ENCODE results near the gene KCNMB4.

Gene KCNMB4

DNA sequence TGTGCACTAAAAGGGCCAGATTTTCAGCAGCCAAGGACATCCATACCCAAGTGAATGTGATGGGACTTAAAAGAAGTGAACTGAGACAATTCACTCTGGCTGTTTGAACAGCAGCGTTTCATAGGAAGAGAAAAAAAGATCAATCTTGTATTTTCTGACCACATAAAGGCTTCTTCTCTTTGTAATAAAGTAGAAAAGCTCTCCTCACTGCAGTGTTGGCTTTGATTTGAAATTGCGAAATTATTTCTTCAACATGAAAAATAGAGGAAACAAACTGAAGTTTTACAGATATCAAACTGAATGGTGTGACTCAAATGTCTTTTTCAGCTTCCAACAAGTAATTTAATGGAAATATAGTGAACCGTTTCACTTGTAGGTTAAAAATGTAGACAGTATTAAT lies 11.3 kb upstream of the KCNMB4 start:
- Histone ChIP-seq H2BK5ac (ENCODE audit: low read depth, low read length, poor library complexity) (no peak overlapping the region), H3K14ac (ENCODE audit: low read length) (no peak overlapping the region), H4K12ac (ENCODE audit: low read depth, low read length) (no peak overlapping the region), H3K4me1 (ENCODE audit: control insufficient read depth in 1 of 2, insufficient read depth in 2 of 2, low read length in 2 of 2) (no peaks in the 10 kb centered on the region), H3K27ac (ENCODE audit: low read depth, low read length) (no peak overlapping the region), H3K9ac (ENCODE audit: low read length) (no peak overlapping the region), H3K36me3 (ENCODE audit: control insufficient read depth in 1 of 2, insufficient read depth in 2 of 2, low read length in 2 of 2) (peaks cover 3 to 4% of the 10 kb centered on the region in 2 experiments), H2AFZ (ENCODE audit: insufficient read depth, low read length, poor library complexity) (no peak overlapping the region), H3K4me2 (ENCODE audit: low read length) (no peak overlapping the region), H3K18ac (ENCODE audit: low read length) (no peak overlapping the region), H3K4ac (ENCODE audit: low read depth, low read length) (no peak overlapping the region), H3K27me3 (ENCODE audit: insufficient read depth, low read length) (no peaks in the 10 kb centered on the region), H4K91ac (ENCODE audit: low read depth, low read length) (no peak overlapping the region), H3K9me3 (ENCODE audit: insufficient read depth, low read depth, low read length) (no peaks in the 10 kb centered on the region), H2BK12ac (ENCODE audit: low read length) (no peak overlapping the region), H4K8ac (ENCODE audit: low read depth, low read length) (no peak overlapping the region), H3K79me1 (ENCODE audit: low read length) (no peaks in the 10 kb centered on the region), H2BK120ac (ENCODE audit: insufficient read depth, low read length, poor library complexity) (no peak overlapping the region), H3K23ac (ENCODE audit: low read length) (no peak overlapping the region), H3K79me2 (ENCODE audit: control insufficient read depth, insufficient read depth, low read length, poor library complexity) (no peaks in the 10 kb centered on the region), H3K4me3 (ENCODE audit: low read depth, low read length) (no peak overlapping the region), H2AK5ac (ENCODE audit: low read length) (no peak overlapping the region)
- DNase-seq = no peak
- no CpG with 5 or more reads among the region's 3 CpGs for WGBS (ENCODE audit: extremely low coverage, insufficient coverage, insufficient read length)

DNA sequence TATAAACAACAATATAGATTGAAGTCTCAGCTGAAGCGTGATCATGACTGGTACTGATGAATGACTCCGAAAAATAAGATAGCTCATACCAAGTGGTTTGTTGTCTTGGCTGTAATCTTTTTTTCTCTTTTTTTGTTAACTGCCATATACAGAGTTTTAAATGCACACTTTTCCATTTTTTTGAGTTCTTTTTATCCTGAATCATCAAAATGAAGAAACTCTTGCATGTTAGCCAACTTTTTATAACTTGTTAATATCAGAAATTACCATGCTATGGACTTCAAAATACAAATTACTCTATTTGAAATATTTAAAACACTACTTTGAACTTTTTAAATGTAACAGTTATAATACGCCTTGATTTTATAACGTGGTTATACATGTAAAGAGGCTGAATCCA lies 10.1 kb upstream of the KCNMB4 start:
- DNase-seq = no peak
- Histone ChIP-seq H3K4me3 (ENCODE audit: low read depth, low read length) (no peak overlapping the region), H3K23ac (ENCODE audit: low read length) (no peak overlapping the region), H3K79me2 (ENCODE audit: control insufficient read depth, insufficient read depth, low read length, poor library complexity) (no peaks in the 10 kb centered on the region), H3K4ac (ENCODE audit: low read depth, low read length) (no peak overlapping the region), H4K91ac (ENCODE audit: low read depth, low read length) (no peak overlapping the region), H3K18ac (ENCODE audit: low read length) (no peak overlapping the region), H2BK120ac (ENCODE audit: insufficient read depth, low read length, poor library complexity) (no peak overlapping the region), H3K9ac (ENCODE audit: low read length) (no peak overlapping the region), H3K79me1 (ENCODE audit: low read length) (no peaks in the 10 kb centered on the region), H3K4me2 (ENCODE audit: low read length) (no peak overlapping the region), H3K14ac (ENCODE audit: low read length) (no peak overlapping the region), H4K8ac (ENCODE audit: low read depth, low read length) (no peak overlapping the region), H4K12ac (ENCODE audit: low read depth, low read length) (no peak overlapping the region), H3K4me1 (ENCODE audit: control insufficient read depth in 1 of 2, insufficient read depth in 2 of 2, low read length in 2 of 2) (no peaks in the 10 kb centered on the region), H3K9me3 (ENCODE audit: insufficient read depth, low read depth, low read length) (no peaks in the 10 kb centered on the region), H2BK5ac (ENCODE audit: low read depth, low read length, poor library complexity) (no peak overlapping the region), H3K27ac (ENCODE audit: low read depth, low read length) (no peak overlapping the region), H2AFZ (ENCODE audit: insufficient read depth, low read length, poor library complexity) (no peak overlapping the region), H2AK5ac (ENCODE audit: low read length) (no peak overlapping the region), H3K36me3 (ENCODE audit: control insufficient read depth in 1 of 2, insufficient read depth in 2 of 2, low read length in 2 of 2) (peaks cover 3 to 4% of the 10 kb centered on the region in 2 experiments), H3K27me3 (ENCODE audit: insufficient read depth, low read length) (no peaks in the 10 kb centered on the region), H2BK12ac (ENCODE audit: low read length) (no peak overlapping the region)
- WGBS (ENCODE audit: extremely low coverage, insufficient coverage, insufficient read length) = no CpG with 5 or more reads among the region's 4 CpGs

DNA sequence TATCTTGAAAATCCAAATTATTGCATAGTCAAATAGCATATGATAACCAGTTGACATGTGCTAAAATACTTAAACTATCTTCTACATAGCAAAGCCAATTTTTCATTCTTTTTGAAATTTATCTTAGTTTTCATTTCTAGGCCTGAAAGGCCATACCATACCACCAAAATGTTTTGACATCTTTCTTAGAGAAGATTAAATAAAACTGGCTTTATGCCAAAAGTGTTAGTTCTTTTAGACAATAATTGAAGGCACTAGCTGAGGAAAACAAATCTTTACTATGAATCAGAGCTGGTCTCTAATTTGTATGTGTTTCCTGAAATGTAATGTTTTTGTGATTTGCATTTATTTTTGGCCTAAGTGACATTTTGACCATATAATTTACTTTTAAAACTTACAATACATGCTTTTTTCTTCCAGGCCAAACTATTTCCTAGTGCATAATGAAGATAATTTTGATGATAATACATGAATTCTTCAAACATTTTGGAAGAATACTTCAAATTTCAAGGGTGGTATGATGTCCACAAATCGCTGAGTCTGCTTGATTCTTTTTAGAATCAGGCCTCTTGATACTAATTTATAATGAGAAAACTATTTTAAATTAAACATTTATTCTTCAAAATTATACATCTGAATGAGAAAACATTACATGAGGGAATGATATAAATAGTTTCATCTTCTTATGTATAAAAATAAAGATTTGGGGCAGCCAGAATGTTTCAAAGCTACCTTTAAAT lies 6.5 kb upstream of the KCNMB4 start:
- Histone ChIP-seq H3K79me2 (ENCODE audit: control insufficient read depth, insufficient read depth, low read length, poor library complexity) (no peaks in the 10 kb centered on the region), H4K91ac (ENCODE audit: low read depth, low read length) (no peak overlapping the region), H3K9me3 (ENCODE audit: insufficient read depth, low read depth, low read length) (no peaks in the 10 kb centered on the region), H3K4ac (ENCODE audit: low read depth, low read length) (no peak overlapping the region), H3K27me3 (ENCODE audit: insufficient read depth, low read length) (no peaks in the 10 kb centered on the region), H3K36me3 (ENCODE audit: control insufficient read depth in 1 of 2, insufficient read depth in 2 of 2, low read length in 2 of 2) (peaks cover 0 to under 1% of the 10 kb centered on the region in 2 experiments), H4K8ac (ENCODE audit: low read depth, low read length) (no peak overlapping the region), H2BK120ac (ENCODE audit: insufficient read depth, low read length, poor library complexity) (no peak overlapping the region), H2AFZ (ENCODE audit: insufficient read depth, low read length, poor library complexity) (no peak overlapping the region), H3K4me1 (ENCODE audit: control insufficient read depth in 1 of 2, insufficient read depth in 2 of 2, low read length in 2 of 2) (no peaks in the 10 kb centered on the region), H3K4me2 (ENCODE audit: low read length) (no peak overlapping the region), H3K18ac (ENCODE audit: low read length) (no peak overlapping the region), H3K79me1 (ENCODE audit: low read length) (no peaks in the 10 kb centered on the region), H2AK5ac (ENCODE audit: low read length) (no peak overlapping the region), H3K27ac (ENCODE audit: low read depth, low read length) (no peak overlapping the region), H2BK12ac (ENCODE audit: low read length) (no peak overlapping the region), H2BK5ac (ENCODE audit: low read depth, low read length, poor library complexity) (no peak overlapping the region), H3K14ac (ENCODE audit: low read length) (no peak overlapping the region), H4K12ac (ENCODE audit: low read depth, low read length) (no peak overlapping the region), H3K9ac (ENCODE audit: low read length) (no peak overlapping the region), H3K4me3 (ENCODE audit: low read depth, low read length) (no peak overlapping the region), H3K23ac (ENCODE audit: low read length) (no peak overlapping the region)
- WGBS (ENCODE audit: extremely low coverage, insufficient coverage, insufficient read length) = no CpG with 5 or more reads among the region's 1 CpG
- no peak for DNase-seq

DNA sequence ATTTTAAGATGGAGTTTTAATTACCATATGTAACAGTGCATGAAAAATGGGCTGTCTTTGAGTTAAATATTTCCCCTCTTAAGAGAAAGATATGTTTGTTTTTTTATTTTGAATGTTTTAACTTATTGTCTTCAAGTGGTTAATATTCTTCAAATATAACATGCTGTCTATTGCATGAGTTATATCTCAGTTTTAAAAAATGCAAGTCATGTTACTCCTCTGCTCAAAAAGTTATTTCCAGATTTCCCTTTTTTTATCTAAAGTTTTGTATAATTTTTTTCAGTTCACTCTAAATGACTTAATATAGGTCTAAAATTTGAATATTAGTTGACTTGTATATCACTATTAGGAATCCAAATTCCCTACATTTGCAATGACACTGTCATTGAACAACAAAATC lies 5.9 kb upstream of the KCNMB4 start:
- no peak for DNase-seq
- Histone ChIP-seq H3K4me3 (ENCODE audit: low read depth, low read length) (no peak overlapping the region), H3K27me3 (ENCODE audit: insufficient read depth, low read length) (no peaks in the 10 kb centered on the region), H3K14ac (ENCODE audit: low read length) (no peak overlapping the region), H3K79me1 (ENCODE audit: low read length) (no peaks in the 10 kb centered on the region), H3K36me3 (ENCODE audit: control insufficient read depth in 1 of 2, insufficient read depth in 2 of 2, low read length in 2 of 2) (no peaks in the 10 kb centered on the region), H3K27ac (ENCODE audit: low read depth, low read length) (no peak overlapping the region), H2BK5ac (ENCODE audit: low read depth, low read length, poor library complexity) (no peak overlapping the region), H3K9me3 (ENCODE audit: insufficient read depth, low read depth, low read length) (no peaks in the 10 kb centered on the region), H3K9ac (ENCODE audit: low read length) (no peak overlapping the region), H2BK12ac (ENCODE audit: low read length) (no peak overlapping the region), H2BK120ac (ENCODE audit: insufficient read depth, low read length, poor library complexity) (no peak overlapping the region), H3K23ac (ENCODE audit: low read length) (no peak overlapping the region), H3K18ac (ENCODE audit: low read length) (no peak overlapping the region), H3K79me2 (ENCODE audit: control insufficient read depth, insufficient read depth, low read length, poor library complexity) (no peaks in the 10 kb centered on the region), H2AFZ (ENCODE audit: insufficient read depth, low read length, poor library complexity) (no peak overlapping the region), H3K4ac (ENCODE audit: low read depth, low read length) (no peak overlapping the region), H2AK5ac (ENCODE audit: low read length) (no peak overlapping the region), H3K4me2 (ENCODE audit: low read length) (no peak overlapping the region), H4K8ac (ENCODE audit: low read depth, low read length) (no peak overlapping the region), H4K91ac (ENCODE audit: low read depth, low read length) (no peak overlapping the region), H3K4me1 (ENCODE audit: control insufficient read depth in 1 of 2, insufficient read depth in 2 of 2, low read length in 2 of 2) (peaks cover 0 to 3% of the 10 kb centered on the region in 2 experiments), H4K12ac (ENCODE audit: low read depth, low read length) (no peak overlapping the region)
